ENCODE data around the gene CYBC1.

CYBC1 gene

DNA sequence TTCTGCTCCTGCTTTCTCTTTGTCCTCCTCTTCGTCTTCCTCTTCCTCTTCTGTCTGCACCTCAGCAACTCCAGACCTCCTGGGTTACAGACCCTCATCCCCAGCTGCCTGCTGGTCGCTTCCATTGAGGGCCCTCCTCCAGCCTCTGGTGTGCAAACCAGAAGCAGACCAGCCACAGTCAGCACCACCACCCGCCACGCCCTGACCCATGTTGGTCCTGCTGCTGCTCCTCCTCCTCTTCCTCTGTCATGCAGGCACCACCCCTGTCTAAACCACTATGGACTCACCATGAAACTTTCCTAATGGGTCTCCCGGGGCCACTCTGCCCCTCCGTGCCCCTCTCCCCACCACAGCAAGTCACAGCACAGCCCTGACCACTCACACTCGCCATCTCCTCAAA lies 20.7 kb downstream of the CYBC1 start:
- H3K27ac ChIP-seq: peak overlapping the region; percentile 46
- TF ChIP-seq Cebpa-rat (IDR thresholded peaks at IDR 0.05): no peak
- H3K27me3 ChIP-seq: no peaks in the 10 kb centered on the region
- 0 out of 2 replicates have a peak overlapping the region, but pooled peaks have one; percentile 29 for H3K9ac ChIP-seq
- H3K4me2 ChIP-seq: peak overlapping the region; percentile 71
- H3K36me3 ChIP-seq: peaks cover 11% of the 10 kb centered on the region; the same call in 1 of the 2 replicates
- H3K4me1 ChIP-seq: peaks cover 53% of the 10 kb centered on the region
- H3K4me3 ChIP-seq: no peak overlapping the region
- no peaks in the 10 kb centered on the region for H4K20me1 ChIP-seq
- no peaks in the 10 kb centered on the region for H3K9me3 ChIP-seq

DNA sequence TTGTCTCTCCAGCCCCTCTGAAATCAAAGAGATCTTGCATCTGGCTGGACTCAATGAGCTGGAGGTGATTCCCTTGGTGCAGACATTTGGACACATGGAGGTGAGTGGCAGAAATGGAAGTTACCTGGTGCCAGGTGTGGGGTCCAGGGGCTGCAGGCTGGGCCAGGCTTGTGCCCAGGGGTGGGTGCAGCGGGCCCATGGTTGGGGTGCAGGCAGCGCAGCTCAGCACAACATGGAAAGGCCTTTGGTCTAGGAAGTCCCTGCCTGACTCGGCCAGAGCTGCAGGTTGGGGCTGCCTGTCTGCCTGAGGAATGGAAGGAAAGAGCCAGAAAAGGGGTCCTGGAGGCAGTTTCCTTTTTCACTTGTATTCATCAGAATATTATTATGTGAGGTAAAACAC lies 22.0 kb downstream of the CYBC1 start:
- H3K9me3 ChIP-seq: no peaks in the 10 kb centered on the region
- H3K4me1 ChIP-seq: peaks cover 45% of the 10 kb centered on the region
- no peak overlapping the region for H3K4me3 ChIP-seq
- H3K4me2 ChIP-seq: peak overlapping the region; percentile 71
- no peak overlapping the region for H3K9ac ChIP-seq
- no peak for TF ChIP-seq Cebpa-rat (IDR thresholded peaks at IDR 0.05)
- H4K20me1 ChIP-seq: no peaks in the 10 kb centered on the region
- peaks cover 13% of the 10 kb centered on the region; the same call in 1 of the 2 replicates for H3K36me3 ChIP-seq
- no peak overlapping the region for H3K27ac ChIP-seq
- H3K27me3 ChIP-seq: no peaks in the 10 kb centered on the region

DNA sequence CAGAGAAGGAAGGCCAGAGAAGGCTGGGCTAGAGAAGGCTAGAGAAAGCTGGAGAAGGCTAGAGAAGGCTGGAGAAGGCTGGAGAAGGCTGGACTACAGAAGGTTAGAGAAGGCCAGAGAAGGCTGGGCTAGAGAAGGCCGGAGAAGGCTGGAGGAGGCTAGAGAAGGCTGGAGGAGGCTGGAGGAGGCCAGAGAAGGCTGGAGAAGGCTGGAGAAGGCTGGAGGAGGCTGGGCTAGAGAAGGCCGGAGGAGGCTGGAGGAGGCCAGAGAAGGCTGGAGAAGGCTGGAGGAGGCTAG lies 25.7 kb downstream of the CYBC1 start:
- no peak overlapping the region; the same call in 1 of the 2 replicates for H3K27ac ChIP-seq
- H3K4me3 ChIP-seq: no peak overlapping the region
- no peaks in the 10 kb centered on the region for H3K9me3 ChIP-seq
- peaks cover 41% of the 10 kb centered on the region for H3K36me3 ChIP-seq
- no peaks in the 10 kb centered on the region for H3K27me3 ChIP-seq
- peaks cover 27% of the 10 kb centered on the region for H3K4me1 ChIP-seq
- no peak overlapping the region for H3K4me2 ChIP-seq
- no peak for TF ChIP-seq Cebpa-rat (IDR thresholded peaks at IDR 0.05)
- H3K9ac ChIP-seq: no peak overlapping the region
- no peaks in the 10 kb centered on the region for H4K20me1 ChIP-seq

DNA sequence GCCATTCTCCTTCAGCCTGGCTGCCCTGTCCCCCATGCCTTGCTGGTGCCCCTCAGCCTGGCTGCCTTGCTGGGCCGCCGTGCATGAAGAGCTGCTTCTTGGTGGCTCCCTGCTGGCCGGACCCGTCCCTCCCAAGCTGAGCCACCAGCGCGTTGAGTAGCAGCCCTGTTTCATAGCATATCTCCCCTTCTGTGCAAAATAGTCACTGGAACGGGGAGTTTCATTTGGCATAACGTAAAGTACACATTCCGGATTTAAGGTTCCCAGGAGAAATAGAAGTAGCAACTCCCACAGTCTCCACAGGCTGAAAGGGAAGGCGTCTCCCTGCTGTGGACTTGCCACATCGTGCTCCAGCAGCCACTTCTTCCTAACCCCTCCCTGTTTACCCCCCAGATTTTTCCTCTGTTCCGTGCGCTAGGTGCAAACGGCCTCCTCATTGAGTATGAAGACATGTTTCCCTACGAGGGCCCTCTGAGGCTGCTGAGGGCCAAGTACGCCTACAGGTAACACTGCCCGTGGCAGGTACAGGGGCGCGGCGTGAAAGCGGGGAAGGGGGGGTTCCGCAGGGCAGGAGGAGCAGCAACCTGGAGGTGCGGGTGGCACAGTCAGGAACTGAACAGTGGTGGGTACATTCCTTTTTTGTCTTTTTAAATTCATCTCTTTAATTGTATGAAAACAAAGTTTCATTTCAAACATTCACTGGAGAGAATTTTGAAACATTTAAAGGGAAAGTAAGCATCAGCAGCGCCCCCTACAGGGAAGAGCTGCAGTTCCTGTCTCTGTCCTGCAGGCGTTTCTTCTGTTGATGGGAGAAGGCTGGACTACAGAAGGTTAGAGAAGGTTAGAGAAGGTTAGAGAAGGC lies 26.3 kb downstream of the CYBC1 start:
- H3K4me3 ChIP-seq: no peak overlapping the region
- H3K4me1 ChIP-seq: peaks cover 27% of the 10 kb centered on the region
- no peak overlapping the region for H3K4me2 ChIP-seq
- H3K9me3 ChIP-seq: no peaks in the 10 kb centered on the region
- H4K20me1 ChIP-seq: no peaks in the 10 kb centered on the region; the same call in 1 of the 2 replicates
- no peaks in the 10 kb centered on the region for H3K27me3 ChIP-seq
- no peak overlapping the region for H3K9ac ChIP-seq
- H3K27ac ChIP-seq: no peak overlapping the region
- H3K36me3 ChIP-seq: peaks cover 40% of the 10 kb centered on the region
- TF ChIP-seq Cebpa-rat (IDR thresholded peaks at IDR 0.05): no peak

DNA sequence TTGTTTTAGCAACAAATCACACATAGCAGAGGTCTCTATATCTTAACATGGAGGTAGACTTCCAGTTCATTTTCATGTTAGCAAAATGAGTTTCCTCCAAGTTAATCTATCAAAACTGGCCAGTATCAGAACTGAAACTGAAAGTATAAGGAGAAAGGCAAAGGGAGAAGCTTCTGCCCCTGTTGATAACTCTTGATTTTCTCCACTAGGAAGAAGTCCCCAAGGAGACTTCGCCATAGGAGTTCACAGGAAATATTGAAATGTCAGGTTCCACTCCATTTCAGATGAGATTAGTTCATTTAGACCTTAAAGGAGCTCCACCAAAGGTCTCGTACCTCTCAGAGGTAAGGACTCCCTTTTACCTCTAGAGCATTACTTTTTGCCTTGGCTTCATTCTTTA lies 31.0 kb downstream of the CYBC1 start:
- H3K9ac ChIP-seq: peak overlapping the region; percentile 90

DNA sequence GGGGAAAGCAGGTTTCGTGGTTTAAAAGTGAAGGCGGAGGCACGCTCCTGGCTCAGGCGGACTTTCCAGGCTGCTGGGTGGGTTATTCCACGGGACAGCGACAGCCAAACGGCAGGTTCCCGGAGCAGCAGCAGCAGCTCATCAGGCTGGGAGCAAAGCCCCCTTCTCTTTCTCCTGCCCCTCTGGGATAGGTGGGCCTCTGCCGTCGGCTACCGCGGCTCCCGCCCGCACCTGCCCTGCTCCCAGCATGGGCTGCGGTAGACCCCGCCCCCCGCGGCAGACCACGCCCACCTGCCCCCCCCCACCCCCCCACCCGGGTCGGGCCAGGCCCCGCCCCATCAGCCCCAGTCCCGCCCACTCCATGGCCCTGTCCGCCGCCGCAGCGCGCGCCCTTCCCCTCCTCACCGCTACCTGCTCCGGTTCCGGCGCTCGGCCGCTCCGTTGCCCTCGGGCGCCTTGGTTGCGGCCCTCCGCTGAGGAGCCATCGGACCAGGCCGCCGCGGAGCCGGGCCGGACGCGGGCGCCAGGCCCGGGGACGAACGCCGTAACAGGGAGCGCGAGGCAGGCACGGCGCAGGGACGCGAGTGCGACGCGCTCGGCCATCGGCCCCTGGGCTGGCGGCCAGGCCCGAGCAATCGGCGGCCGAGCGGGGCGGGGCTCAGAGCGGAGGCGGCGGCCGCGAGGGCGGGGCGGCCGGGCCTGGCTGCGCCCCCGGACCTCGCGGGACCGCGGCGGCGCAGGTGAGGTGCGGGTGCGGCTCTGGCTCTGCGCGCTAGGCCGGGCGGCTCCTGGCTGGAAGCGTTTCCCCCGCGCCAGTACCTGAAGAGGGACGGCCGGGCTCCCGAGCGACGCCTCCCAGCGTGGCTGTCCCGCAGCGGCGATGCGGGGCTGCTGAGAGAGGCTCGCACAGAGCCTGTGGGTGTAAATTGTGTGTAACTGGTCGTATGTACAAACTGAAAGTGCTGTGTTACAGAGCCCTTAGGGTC lies 32.3 kb downstream of the CYBC1 start, which contains the start of the genes HEXD and OGFOD3:
HEXD (plus strand) TSS at position 347 of the 986 bp plus-strand sequence. CDS start 1,453 bp downstream, outside the sequence.
OGFOD3 (minus strand) TSS at position 586 of the 986 bp plus-strand sequence; CDS start at position 485, 101 bp downstream.
- Histone ChIP-seq H3K27me3 (no peaks in the 10 kb centered on the region), H3K9ac (peak within 1 kb of the TSS; percentile 90), H3K9me3 (no peaks in the 10 kb centered on the region), H3K4me2 (peak within 1 kb of the TSS; percentile 93), H4K20me1 (peaks cover 48% of the 10 kb centered on the region), H3K4me1 (peaks cover 46% of the 10 kb centered on the region), H3K36me3 (peaks cover 42% of the 10 kb centered on the region), H3K27ac (peak within 1 kb of the TSS; percentile 93), H3K4me3 (peak within 1 kb of the TSS; percentile 89)
- no peak for TF ChIP-seq Cebpa-rat (IDR thresholded peaks at IDR 0.05)

More for the DNA sequence above, 31.0 kb downstream of the CYBC1 start:
- no peaks in the 10 kb centered on the region for H3K27me3 ChIP-seq
- peak overlapping the region; percentile 89 for H3K4me2 ChIP-seq
- TF ChIP-seq Cebpa-rat (IDR thresholded peaks at IDR 0.05): no peak
- H4K20me1 ChIP-seq: peaks cover 35% of the 10 kb centered on the region
- peaks cover 42% of the 10 kb centered on the region for H3K36me3 ChIP-seq
- no peaks in the 10 kb centered on the region for H3K9me3 ChIP-seq
- peak overlapping the region; percentile 89 for H3K4me3 ChIP-seq
- peak overlapping the region; percentile 39 for H3K27ac ChIP-seq
- H3K4me1 ChIP-seq: peaks cover 40% of the 10 kb centered on the region

DNA sequence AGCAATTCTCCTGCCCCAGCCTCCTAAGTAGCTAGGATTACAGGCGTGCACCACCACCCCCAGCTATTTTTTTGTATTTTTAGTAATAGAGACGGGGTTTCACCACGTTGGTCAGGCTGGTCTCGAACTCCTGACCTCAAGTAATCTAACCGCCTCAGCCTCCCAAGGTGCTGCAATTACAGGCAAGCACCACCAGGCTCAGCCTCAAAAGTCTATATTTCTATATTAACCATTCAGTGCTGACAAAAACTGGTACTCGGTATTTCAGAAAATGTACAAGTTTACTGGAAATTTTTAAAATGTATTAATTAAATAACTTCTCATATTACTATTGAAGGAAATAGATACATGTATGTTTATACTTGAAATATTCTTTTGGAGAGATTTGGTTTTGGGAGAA lies 33.8 kb downstream of the CYBC1 start:
- no peak overlapping the region for H3K4me2 ChIP-seq
- H3K36me3 ChIP-seq: peaks cover 30% of the 10 kb centered on the region
- no peak for TF ChIP-seq Cebpa-rat (IDR thresholded peaks at IDR 0.05)
- H3K27ac ChIP-seq: no peak overlapping the region
- no peaks in the 10 kb centered on the region for H3K9me3 ChIP-seq
- H3K4me3 ChIP-seq: no peak overlapping the region
- peaks cover 63% of the 10 kb centered on the region for H4K20me1 ChIP-seq
- peaks cover 61% of the 10 kb centered on the region for H3K4me1 ChIP-seq
- H3K27me3 ChIP-seq: no peaks in the 10 kb centered on the region
- no peak overlapping the region for H3K9ac ChIP-seq

DNA sequence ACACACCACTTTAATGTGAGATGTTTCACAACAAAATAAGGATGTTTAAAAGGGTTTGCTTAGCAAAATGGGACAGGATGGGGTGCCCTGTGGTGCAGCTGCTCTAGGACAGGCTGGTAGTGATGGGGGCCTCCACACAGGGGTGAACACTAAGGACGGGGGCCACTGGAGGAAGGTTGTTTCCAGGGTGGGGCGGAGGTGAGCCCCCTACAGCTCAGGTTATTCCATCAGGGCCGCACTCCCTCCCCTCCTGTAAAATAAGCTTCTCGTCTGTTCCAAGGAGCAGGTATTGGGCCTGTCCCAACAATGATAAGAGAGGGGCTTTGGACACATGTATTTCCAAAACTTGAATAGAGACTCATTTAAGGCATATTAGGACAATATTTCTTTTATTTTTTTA lies 34.3 kb downstream of the CYBC1 start:
- Histone ChIP-seq H3K27ac (no peak overlapping the region), H3K9me3 (no peaks in the 10 kb centered on the region), H4K20me1 (peaks cover 68% of the 10 kb centered on the region), H3K4me1 (peaks cover 66% of the 10 kb centered on the region), H3K27me3 (no peaks in the 10 kb centered on the region), H3K4me3 (no peak overlapping the region), H3K9ac (no peak overlapping the region), H3K4me2 (no peak overlapping the region), H3K36me3 (peaks cover 29% of the 10 kb centered on the region)
- no peak for TF ChIP-seq Cebpa-rat (IDR thresholded peaks at IDR 0.05)

DNA sequence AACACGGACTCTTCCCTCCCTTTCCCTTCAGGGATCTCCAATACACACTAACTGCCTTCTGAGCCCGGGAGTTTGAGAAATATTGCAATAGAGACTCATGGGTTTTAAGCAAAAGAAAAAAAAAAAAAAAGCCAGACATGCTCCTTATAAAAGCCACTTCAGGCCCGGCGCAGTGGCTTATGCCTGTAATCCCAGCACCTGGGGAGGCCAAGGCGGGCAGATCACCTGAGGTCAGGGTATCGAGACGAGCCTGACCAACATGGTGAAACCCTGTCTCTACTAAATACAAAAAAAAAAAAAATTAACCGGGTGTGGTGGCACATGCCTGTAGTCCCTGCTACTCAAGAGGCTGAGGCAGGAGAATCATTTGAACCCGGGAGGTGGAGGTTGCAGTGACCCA lies 34.8 kb downstream of the CYBC1 start:
- Histone ChIP-seq H3K9ac (no peak overlapping the region), H3K4me3 (no peak overlapping the region), H3K36me3 (peaks cover 27% of the 10 kb centered on the region), H3K9me3 (no peaks in the 10 kb centered on the region), H4K20me1 (peaks cover 73% of the 10 kb centered on the region), H3K4me1 (peaks cover 69% of the 10 kb centered on the region), H3K27me3 (no peaks in the 10 kb centered on the region), H3K27ac (no peak overlapping the region), H3K4me2 (no peak overlapping the region)
- TF ChIP-seq Cebpa-rat (IDR thresholded peaks at IDR 0.05): no peak

All from BLaER1 (cell line).